ENCODE data around the gene GPR34.

GRCh38 chrX:41670112-41670511 lies 18.7 kb upstream of the GPR34 start:
- no peak for TF ChIP-seq JUN (IDR thresholded peaks at IDR 0.05)
- TF ChIP-seq RAD21 (conservative IDR thresholded peaks at IDR 0.05 in 1 of 2, IDR thresholded peaks at IDR 0.05 in 1 of 2), result no peak
- TF ChIP-seq MAZ (IDR thresholded peaks at IDR 0.05; ENCODE audit: borderline replicate concordance, low read depth, low read length), result no peak
- TF ChIP-seq CTCF (IDR thresholded peaks at IDR 0.05), result no peak

Measured in A549 (cell line).